HepG2 (cell line): ENCODE measurements around the gene INSIG2. TPM values are rescaled to one million over a fixed set of nuclear protein-coding genes. Genes with fewer than 3 reads are reported as not detected.

Experiments used
- ATAC-seq: fragments of 200-7000 bp; cut with Tn5 transposase; 3 replicates; pipeline ENCODE4 v1.9.1; 2020; ENCODE audit warnings: mild to moderate bottlenecking, moderate library complexity
- BruUV-seq: library from RNA; stranded (reverse); fragments of 400-500 nt; replicated peaks from 2 replicates; lab custom pipeline; 2021; lab: Mats Ljungman, UMichigan
- CTCF ChIA-PET: fragments of 300-600 bp; formaldehyde crosslinking; extraction: SDS; loops from one replicate; lab custom pipeline; 2021; ENCODE audit warnings: low total read pairs, inconsistent platforms, low intra/inter-chr PET ratio; lab: Yijun Ruan, JAX
- POLR2A ChIA-PET: fragments of 350-600 bp; sonication (Branson Sonifier 250); formaldehyde crosslinking; loops from one replicate; lab custom pipeline; 2020; ENCODE audit warnings: antibody characterized with exemption, inconsistent platforms; lab: Yijun Ruan, JAX
- DNase-seq: peaks from one replicate; pipeline ENCODE4 v3.0.0-alpha.2; 2015; ENCODE audit warnings: low spot score
- FAIRE-seq: peaks from 3 replicates; lab custom pipeline; 2011; peaks lifted over from hg19 to GRCh38; lab: Jason Lieb, UNC
- H2AFZ ChIP-seq: one replicate; pipeline ENCODE4 v1.6.1; 2011; ENCODE audit warnings: low read length, inconsistent platforms
- H3K27ac ChIP-seq: fragments of 300-600 bp; 3 replicates; pipeline ENCODE4 v1.8.0; 2011; ENCODE audit warnings: mixed run types, mild to moderate bottlenecking, mixed read lengths, low read length, inconsistent platforms; ENCODE audit not compliant: insufficient read depth; ENCODE audit errors: extremely low read length
- H3K27me3 ChIP-seq, 2 experiments: fragments of 200-600 bp in 1 of 2; 2 replicates in 1 of 2; 3 replicates in 1 of 2; pipeline versions ENCODE4 v1.6.0 to v1.8.0; 2011; ENCODE audit warnings: low read length in 2 of 2, mild to moderate bottlenecking in 2 of 2, moderate library complexity in 2 of 2, inconsistent platforms in 1 of 2; ENCODE audit not compliant: insufficient read depth in 2 of 2, control insufficient read depth in 1 of 2
- H3K36me3 ChIP-seq, 2 experiments: fragments of 200-600 bp in 1 of 2; replicated peaks in 1 of 2; 2 replicates in 1 of 2; 3 replicates in 1 of 2; pipeline versions ENCODE4 v1.5.1 to v1.8.0; 2011; ENCODE audit warnings: low read length in 2 of 2, inconsistent platforms in 1 of 2; ENCODE audit not compliant: insufficient read depth in 2 of 2, control insufficient read depth in 1 of 2
- H3K4me1 ChIP-seq: 2 replicates; pipeline ENCODE4 v1.5.1; 2012; ENCODE audit warnings: low read length, inconsistent platforms; ENCODE audit not compliant: insufficient read depth
- H3K4me2 ChIP-seq: 2 replicates; pipeline ENCODE4 v1.6.0; 2011; ENCODE audit warnings: low read depth, low read length, inconsistent platforms
- H3K4me3 ChIP-seq, 3 experiments: fragments of 200-600 bp in 1 of 3; sonication (generic), shearing (Covaris generic) in 1 of 3; replicated peaks in 1 of 3; 2 replicates each; pipeline ENCODE4 v1.5.1; 2011 to 2016; ENCODE audit warnings: low read length in 3 of 3, inconsistent platforms in 2 of 3, low read depth in 2 of 3, mild to moderate bottlenecking in 2 of 3, control low read depth in 1 of 3, mixed read lengths in 1 of 3; ENCODE audit not compliant: insufficient read depth in 1 of 3
- H3K79me2 ChIP-seq: one replicate; pipeline ENCODE4 v1.6.1; 2011; ENCODE audit warnings: low read length, inconsistent platforms; ENCODE audit not compliant: insufficient read depth
- H3K9ac ChIP-seq: 2 replicates; pipeline ENCODE4 v1.6.0; 2011; ENCODE audit warnings: mild to moderate bottlenecking, low read depth, low read length, inconsistent platforms; ENCODE audit not compliant: insufficient read depth
- H3K9me3 ChIP-seq: 2 replicates; pipeline ENCODE4 v1.5.1; 2012; ENCODE audit warnings: mild to moderate bottlenecking, low read length
- H4K20me1 ChIP-seq: 2 replicates; pipeline ENCODE4 v1.6.0; 2011; ENCODE audit warnings: inconsistent platforms, mild to moderate bottlenecking, low read length, moderate library complexity; ENCODE audit not compliant: insufficient read depth
- ELF1 ChIP-seq: sonication (generic); formaldehyde crosslinking; IDR thresholded peaks from 2 replicates; pipeline ENCODE4 v1.4.0; 2020; ENCODE audit warnings: missing genetic modification reagents
- GZF1 ChIP-seq: sonication (generic); formaldehyde crosslinking; IDR thresholded peaks from 2 replicates; pipeline ENCODE4 v1.5.1; 2020; ENCODE audit warnings: mild to moderate bottlenecking, missing genetic modification reagents
- NCOA2 ChIP-seq: sonication (generic); formaldehyde crosslinking; IDR thresholded peaks from 2 replicates; pipeline ENCODE4 v1.8.0; 2022; ENCODE audit warnings: inconsistent platforms
- ZNF143 ChIP-seq: sonication (generic); formaldehyde crosslinking; IDR thresholded peaks from 2 replicates; pipeline ENCODE4 v1.4.0; 2020; ENCODE audit warnings: missing genetic modification reagents
- ZNF460 ChIP-seq: sonication (generic); formaldehyde crosslinking; IDR thresholded peaks from 2 replicates; pipeline ENCODE4 v1.5.1; 2020; ENCODE audit warnings: missing genetic modification reagents, mild to moderate bottlenecking, borderline replicate concordance
- ZNF547 ChIP-seq: sonication (generic); formaldehyde crosslinking; IDR thresholded peaks from 2 replicates; pipeline ENCODE4 v1.5.1; 2020; ENCODE audit warnings: mild to moderate bottlenecking, missing genetic modification reagents
- in situ Hi-C: cut with HindIII; loops from 2 replicates; pipeline ENCODE4 v1.10.0; 2017; ENCODE audit warnings: low pct_unique_long_range_greater_than_20kb; ENCODE audit not compliant: extremely low pct_ligation_motif_present
- intact Hi-C: fragments of 100-400 bp; cut with micrococcal nuclease; formaldehyde crosslinking; loops from one replicate; pipeline ENCODE4 v1.10.0; 2022; ENCODE audit not compliant: unreplicated experiment
- polyA plus RNA-seq, 8 experiments: library from polyadenylated mRNA; depleted of rRNA in 3 of 8; stranded (reverse) in 7 of 8; unstranded in 1 of 8; fragments of >200 nt; fragmentation: Illumina TruSeq in 4 of 8; extraction: Trizol in 4 of 8; gene quantifications; 2 replicates each; pipeline versions ENCODE4 v1.2.1 to v1.2.3, GENCODE V29; 2011 to 2016; ENCODE audit warnings: low read depth in 4 of 8, missing spikeins in 1 of 8, mixed read lengths in 1 of 8; ENCODE audit not compliant: insufficient read depth in 1 of 8
- total RNA-seq, 5 experiments: library from RNA; depleted of rRNA; stranded (reverse); fragments of >200 nt; fragmentation: Illumina TruSeq; extraction: Trizol; gene quantifications; 2 replicates each; pipeline ENCODE4 v1.2.3, GENCODE V29; 2016; ENCODE audit warnings: low read depth in 1 of 5
- TF ChIP-seq, protein P1 (sequence below): sonication (generic); formaldehyde crosslinking; IDR thresholded peaks from 2 replicates; pipeline ENCODE4 v1.4.0; 2020; ENCODE audit warnings: mild to moderate bottlenecking, low read depth, missing genetic modification reagents
- TF ChIP-seq, protein P2 (sequence below): sonication (generic); formaldehyde crosslinking; IDR thresholded peaks from 2 replicates; pipeline ENCODE4 v1.5.1; 2020; ENCODE audit warnings: missing genetic modification reagents, mild to moderate bottlenecking, borderline replicate concordance
- TF ChIP-seq, protein P3 (sequence below): sonication (generic); formaldehyde crosslinking; IDR thresholded peaks from 2 replicates; pipeline ENCODE4 v1.5.0; 2020; ENCODE audit warnings: missing genetic modification reagents

Gene INSIG2
- total and polyA plus RNA-seq, 2 of the 13 experiments (the other 11 are each of a cell fraction or from before 2014, with no cell fraction given) = 73.5 to 481 TPM

DNA sequence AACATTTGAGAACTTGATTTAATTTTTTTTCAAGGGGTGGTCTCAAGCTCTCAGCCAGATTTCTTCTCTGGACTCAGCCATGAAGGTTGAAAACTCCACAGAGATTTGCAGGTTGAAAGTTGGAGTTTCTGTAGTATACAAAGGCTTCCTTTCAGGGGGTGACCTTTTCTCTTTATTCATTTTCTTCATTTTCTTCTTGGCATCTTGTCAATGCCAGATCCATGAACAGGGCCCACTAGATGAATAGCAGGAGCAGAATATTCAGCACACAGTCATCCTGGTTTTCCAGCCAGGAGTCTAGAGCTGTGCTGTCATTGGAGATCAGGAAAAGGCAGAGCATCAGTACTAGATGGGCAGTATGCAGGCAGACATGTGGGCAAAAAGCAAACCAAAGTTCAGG, 62.0 kb downstream of the INSIG2 start:
- intact Hi-C loops = no loop called here
- FAIRE-seq = no peak
- no peaks in the 10 kb centered on the region for H3K36me3 ChIP-seq

More for the DNA sequence above, 62.0 kb downstream of the INSIG2 start:
- no peak for DNase-seq
- TF ChIP-seq, protein P1, sequence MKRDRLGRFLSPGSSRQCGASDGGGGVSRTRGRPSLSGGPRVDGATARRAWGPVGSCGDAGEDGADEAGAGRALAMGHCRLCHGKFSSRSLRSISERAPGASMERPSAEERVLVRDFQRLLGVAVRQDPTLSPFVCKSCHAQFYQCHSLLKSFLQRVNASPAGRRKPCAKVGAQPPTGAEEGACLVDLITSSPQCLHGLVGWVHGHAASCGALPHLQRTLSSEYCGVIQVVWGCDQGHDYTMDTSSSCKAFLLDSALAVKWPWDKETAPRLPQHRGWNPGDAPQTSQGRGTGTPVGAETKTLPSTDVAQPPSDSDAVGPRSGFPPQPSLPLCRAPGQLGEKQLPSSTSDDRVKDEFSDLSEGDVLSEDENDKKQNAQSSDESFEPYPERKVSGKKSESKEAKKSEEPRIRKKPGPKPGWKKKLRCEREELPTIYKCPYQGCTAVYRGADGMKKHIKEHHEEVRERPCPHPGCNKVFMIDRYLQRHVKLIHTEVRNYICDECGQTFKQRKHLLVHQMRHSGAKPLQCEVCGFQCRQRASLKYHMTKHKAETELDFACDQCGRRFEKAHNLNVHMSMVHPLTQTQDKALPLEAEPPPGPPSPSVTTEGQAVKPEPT (CRISPR knock-in tag) = no peak
- TF ChIP-seq, protein P2, sequence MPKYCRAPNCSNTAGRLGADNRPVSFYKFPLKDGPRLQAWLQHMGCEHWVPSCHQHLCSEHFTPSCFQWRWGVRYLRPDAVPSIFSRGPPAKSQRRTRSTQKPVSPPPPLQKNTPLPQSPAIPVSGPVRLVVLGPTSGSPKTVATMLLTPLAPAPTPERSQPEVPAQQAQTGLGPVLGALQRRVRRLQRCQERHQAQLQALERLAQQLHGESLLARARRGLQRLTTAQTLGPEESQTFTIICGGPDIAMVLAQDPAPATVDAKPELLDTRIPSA = no peak
- TF ChIP-seq GZF1 (CRISPR knock-in tag) (no peak), ELF1 (CRISPR knock-in tag) (no peak), ZNF547 (no peak), ZNF143 (CRISPR knock-in tag) (no peak), NCOA2 (CRISPR knock-in tag) (no peak), ZNF460 (CRISPR knock-in tag) (no peak)
- TF ChIP-seq, protein P3, sequence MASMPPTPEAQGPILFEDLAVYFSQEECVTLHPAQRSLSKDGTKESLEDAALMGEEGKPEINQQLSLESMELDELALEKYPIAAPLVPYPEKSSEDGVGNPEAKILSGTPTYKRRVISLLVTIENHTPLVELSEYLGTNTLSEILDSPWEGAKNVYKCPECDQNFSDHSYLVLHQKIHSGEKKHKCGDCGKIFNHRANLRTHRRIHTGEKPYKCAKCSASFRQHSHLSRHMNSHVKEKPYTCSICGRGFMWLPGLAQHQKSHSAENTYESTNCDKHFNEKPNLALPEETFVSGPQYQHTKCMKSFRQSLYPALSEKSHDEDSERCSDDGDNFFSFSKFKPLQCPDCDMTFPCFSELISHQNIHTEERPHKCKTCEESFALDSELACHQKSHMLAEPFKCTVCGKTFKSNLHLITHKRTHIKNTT (CRISPR knock-in tag) = no peak
- no peaks in the 10 kb centered on the region for H3K9me3 ChIP-seq
- H3K4me3 ChIP-seq = no peak overlapping the region
- H3K27me3 ChIP-seq = no peaks in the 10 kb centered on the region
- ChIA-PET CTCF (no interaction called here), POLR2A (no interaction called here)
- no peak for ATAC-seq
- no TSS peak for BruUV-seq
- H3K27ac ChIP-seq = no peak overlapping the region
- H3K4me2 ChIP-seq = no peak overlapping the region
- H3K79me2 ChIP-seq = no peaks in the 10 kb centered on the region
- H4K20me1 ChIP-seq = no peaks in the 10 kb centered on the region
- no peak overlapping the region for H2AFZ ChIP-seq
- H3K9ac ChIP-seq = no peak overlapping the region
- in situ Hi-C loops = no loop called here
- peaks cover 25% of the 10 kb centered on the region for H3K4me1 ChIP-seq
